Activated T-cell treated with anti-CD3 and anti-CD28 coated beads, Interleukin-2, amount 50 U/mL, for 24 hours (primary cell): ENCODE results near the gene CTNNA3.

Experiments used
- DNase-seq: peaks from one replicate; pipeline ENCODE4 v3.0.0-alpha.2; 2020
- H3K27ac Mint-ChIP-seq: 2 replicates; pipeline ENCODE4 v1.8.0; 2020; ENCODE audit warnings: mild to moderate bottlenecking, mixed read lengths
- H3K27me3 Mint-ChIP-seq: 2 replicates; pipeline ENCODE4 v1.8.0; 2020; ENCODE audit warnings: mixed read lengths
- H3K36me3 Mint-ChIP-seq: 2 replicates; pipeline ENCODE4 v1.8.0; 2020; ENCODE audit warnings: low read depth, mixed read lengths
- H3K4me1 Mint-ChIP-seq: 2 replicates; pipeline ENCODE4 v1.8.0; 2020; ENCODE audit warnings: low read depth, mixed read lengths
- H3K4me3 Mint-ChIP-seq: 2 replicates; pipeline ENCODE4 v1.8.0; 2020; ENCODE audit warnings: mild to moderate bottlenecking, moderate library complexity, mixed read lengths
- H3K9me3 Mint-ChIP-seq: 2 replicates; pipeline ENCODE4 v1.8.0; 2020; ENCODE audit warnings: mixed read lengths

CTNNA3 gene

GRCh38 chr10:66777665-66778064 is 918.3 kb downstream of the CTNNA3 start:
- Mint-ChIP-seq H3K36me3 (no peaks in the 10 kb centered on the region), H3K27ac (no peak overlapping the region), H3K4me1 (no peaks in the 10 kb centered on the region), H3K4me3 (no peak overlapping the region), H3K27me3 (no peaks in the 10 kb centered on the region), H3K9me3 (no peaks in the 10 kb centered on the region)
- DNase-seq, result no peak

DNA sequence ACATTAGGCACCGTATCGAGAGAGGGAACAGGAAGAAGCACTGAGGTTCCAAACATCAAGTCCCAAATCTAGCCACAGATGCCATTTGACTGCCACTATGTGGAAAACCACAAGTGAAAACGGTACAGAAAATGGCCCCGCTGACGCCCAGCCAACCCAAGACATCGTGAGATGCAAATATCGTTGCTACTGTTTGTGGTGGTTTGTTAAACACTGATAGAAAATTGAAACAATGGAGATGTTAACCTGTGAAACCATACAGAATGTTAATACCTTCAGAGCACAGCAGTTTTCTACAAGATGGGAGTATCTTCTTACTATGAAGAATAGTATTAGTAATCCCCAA is 922.5 kb downstream of the CTNNA3 start:
- no peak overlapping the region for H3K27ac Mint-ChIP-seq
- no peak for DNase-seq

DNA sequence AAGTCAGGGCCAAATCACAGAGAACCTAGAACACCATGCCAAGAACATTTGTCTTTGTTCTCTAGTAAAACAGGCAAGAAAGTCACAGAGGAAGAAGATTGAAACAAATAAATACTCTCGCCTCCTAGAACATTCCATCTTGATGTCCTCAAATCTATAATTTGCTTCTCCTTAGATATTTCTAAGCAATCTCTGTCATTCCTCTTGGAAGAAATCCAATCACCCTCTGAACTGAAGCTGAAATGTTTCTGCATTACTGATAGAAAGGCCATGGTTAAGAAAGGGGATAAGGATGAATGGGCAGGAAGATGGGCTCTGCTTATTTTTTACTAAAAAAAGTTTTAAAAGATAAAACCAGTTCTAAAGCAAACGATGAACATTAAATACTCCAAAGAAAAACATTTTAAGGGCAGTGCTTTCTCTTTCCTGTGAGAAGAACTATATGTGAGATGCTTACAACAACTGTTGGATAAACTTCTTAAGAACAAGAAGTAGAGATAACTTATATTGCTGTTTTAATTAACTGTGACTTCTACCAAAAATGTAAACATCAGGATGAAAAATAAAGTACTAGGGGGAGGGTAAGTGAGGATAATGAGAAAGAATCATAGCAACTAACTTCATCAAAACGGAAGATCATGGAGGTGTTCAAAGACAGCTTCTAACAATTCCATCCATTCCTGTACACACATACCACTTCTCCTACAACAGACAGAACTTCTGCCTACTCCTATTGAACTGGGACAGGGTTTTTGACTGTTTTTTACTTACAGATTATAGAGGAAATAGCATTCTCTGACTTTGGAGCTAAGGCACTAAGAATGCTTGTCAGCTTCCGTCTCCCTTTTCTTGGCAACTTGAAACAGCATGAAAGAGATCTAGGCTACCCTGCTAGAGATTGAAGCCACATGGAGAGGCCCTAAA is 923.2 kb downstream of the CTNNA3 start:
- DNase-seq, result no peak
- Mint-ChIP-seq H3K4me3 (no peak overlapping the region), H3K4me1 (no peaks in the 10 kb centered on the region), H3K27me3 (no peaks in the 10 kb centered on the region), H3K36me3 (no peaks in the 10 kb centered on the region), H3K9me3 (peaks cover 3% of the 10 kb centered on the region), H3K27ac (no peak overlapping the region)

More for the DNA sequence above, 922.5 kb downstream of the CTNNA3 start:
- Mint-ChIP-seq H3K36me3 (no peaks in the 10 kb centered on the region), H3K4me3 (no peak overlapping the region), H3K27me3 (no peaks in the 10 kb centered on the region), H3K9me3 (peaks cover 3% of the 10 kb centered on the region), H3K4me1 (no peaks in the 10 kb centered on the region)

GRCh38 chr10:66767707-66768106 is 928.3 kb downstream of the CTNNA3 start:
- no peak overlapping the region for H3K4me3 Mint-ChIP-seq
- H3K4me1 Mint-ChIP-seq, result no peaks in the 10 kb centered on the region
- H3K27me3 Mint-ChIP-seq, result no peaks in the 10 kb centered on the region
- peaks cover 3% of the 10 kb centered on the region for H3K9me3 Mint-ChIP-seq
- no peaks in the 10 kb centered on the region for H3K36me3 Mint-ChIP-seq
- DNase-seq, result no peak
- H3K27ac Mint-ChIP-seq, result no peak overlapping the region

GRCh38 chr10:66762218-66762729 is 933.7 kb downstream of the CTNNA3 start:
- Mint-ChIP-seq H3K4me3 (no peak overlapping the region), H3K4me1 (no peaks in the 10 kb centered on the region), H3K9me3 (no peaks in the 10 kb centered on the region), H3K27me3 (no peaks in the 10 kb centered on the region), H3K36me3 (no peaks in the 10 kb centered on the region), H3K27ac (no peak overlapping the region)
- no peak for DNase-seq

- H3K36me3 Mint-ChIP-seq, result no peaks in the 10 kb centered on the region
- H3K9me3 Mint-ChIP-seq, result no peaks in the 10 kb centered on the region
Measured at GRCh38 chr10:66760941-66761340, 935.1 kb downstream of the CTNNA3 start.

GRCh38 chr10:66755474-66755873 is 940.5 kb downstream of the CTNNA3 start:
- no peak overlapping the region for H3K27ac Mint-ChIP-seq
- no peaks in the 10 kb centered on the region for H3K36me3 Mint-ChIP-seq
- no peak overlapping the region for H3K4me3 Mint-ChIP-seq
- no peaks in the 10 kb centered on the region for H3K27me3 Mint-ChIP-seq
- H3K4me1 Mint-ChIP-seq, result no peaks in the 10 kb centered on the region
- no peak for DNase-seq
- no peaks in the 10 kb centered on the region for H3K9me3 Mint-ChIP-seq

More at GRCh38 chr10:66760941-66761340, 935.1 kb downstream of the CTNNA3 start:
- H3K27ac Mint-ChIP-seq, result no peak overlapping the region
- no peaks in the 10 kb centered on the region for H3K4me1 Mint-ChIP-seq
- no peak overlapping the region for H3K4me3 Mint-ChIP-seq
- DNase-seq, result no peak
- no peaks in the 10 kb centered on the region for H3K27me3 Mint-ChIP-seq

- no peak for DNase-seq
- Mint-ChIP-seq H3K36me3 (no peaks in the 10 kb centered on the region), H3K9me3 (peaks cover 4% of the 10 kb centered on the region), H3K27ac (no peak overlapping the region), H3K4me3 (no peak overlapping the region), H3K27me3 (no peaks in the 10 kb centered on the region), H3K4me1 (no peaks in the 10 kb centered on the region)
Measured at GRCh38 chr10:66752714-66753113, 943.3 kb downstream of the CTNNA3 start.

DNA sequence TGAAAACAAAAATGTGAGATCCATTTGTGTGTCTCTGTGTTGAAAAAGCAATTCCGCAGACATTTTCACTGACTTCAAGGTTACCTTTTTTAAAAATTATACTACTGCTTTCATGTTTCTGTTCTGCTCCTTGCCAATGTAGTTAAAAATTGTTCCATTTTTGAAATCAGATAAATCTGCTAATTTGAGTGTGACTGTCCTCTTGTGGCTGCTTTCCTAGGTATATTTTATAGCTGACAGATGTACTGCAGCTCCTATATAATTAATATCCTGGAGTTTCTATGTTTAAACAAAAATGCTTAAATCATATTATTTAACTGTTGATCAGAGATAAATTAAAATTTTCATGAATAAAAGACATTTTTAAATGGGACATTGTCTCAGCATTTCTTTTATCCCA is 947.8 kb downstream of the CTNNA3 start:
- no peaks in the 10 kb centered on the region for H3K27me3 Mint-ChIP-seq
- no peak for DNase-seq
- no peak overlapping the region for H3K27ac Mint-ChIP-seq
- H3K9me3 Mint-ChIP-seq, result peaks cover 6% of the 10 kb centered on the region
- no peak overlapping the region for H3K4me3 Mint-ChIP-seq
- no peaks in the 10 kb centered on the region for H3K36me3 Mint-ChIP-seq
- no peaks in the 10 kb centered on the region for H3K4me1 Mint-ChIP-seq

- H3K36me3 Mint-ChIP-seq, result no peaks in the 10 kb centered on the region
- H3K27ac Mint-ChIP-seq, result no peak overlapping the region
- no peaks in the 10 kb centered on the region for H3K4me1 Mint-ChIP-seq
- peaks cover 11% of the 10 kb centered on the region for H3K9me3 Mint-ChIP-seq
- H3K4me3 Mint-ChIP-seq, result no peak overlapping the region
- DNase-seq, result no peak
- no peaks in the 10 kb centered on the region for H3K27me3 Mint-ChIP-seq
Measured at GRCh38 chr10:66747451-66747850, 948.5 kb downstream of the CTNNA3 start.

DNA sequence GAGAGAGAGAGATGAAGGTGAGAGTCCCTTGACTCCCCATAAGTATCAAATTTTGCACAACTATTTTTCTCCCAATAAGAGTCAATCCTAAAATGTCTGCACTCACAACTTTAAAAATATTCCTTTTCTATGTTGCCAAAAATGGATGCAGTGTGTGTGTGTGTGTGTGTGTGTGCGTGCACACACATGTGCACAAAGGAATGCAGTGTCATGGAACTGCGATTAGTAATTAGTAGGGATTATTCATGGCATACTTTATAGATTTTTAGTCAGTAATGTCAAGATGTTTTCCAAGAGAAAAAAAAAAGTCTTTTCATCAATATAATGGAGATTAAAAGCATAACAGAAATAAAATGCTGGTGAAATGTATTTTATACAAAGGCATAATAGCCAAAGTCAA is 949.3 kb downstream of the CTNNA3 start:
- DNase-seq, result no peak
- Mint-ChIP-seq H3K27me3 (no peaks in the 10 kb centered on the region), H3K4me1 (no peaks in the 10 kb centered on the region), H3K9me3 (peaks cover 14% of the 10 kb centered on the region), H3K36me3 (no peaks in the 10 kb centered on the region), H3K4me3 (no peak overlapping the region), H3K27ac (no peak overlapping the region)

DNA sequence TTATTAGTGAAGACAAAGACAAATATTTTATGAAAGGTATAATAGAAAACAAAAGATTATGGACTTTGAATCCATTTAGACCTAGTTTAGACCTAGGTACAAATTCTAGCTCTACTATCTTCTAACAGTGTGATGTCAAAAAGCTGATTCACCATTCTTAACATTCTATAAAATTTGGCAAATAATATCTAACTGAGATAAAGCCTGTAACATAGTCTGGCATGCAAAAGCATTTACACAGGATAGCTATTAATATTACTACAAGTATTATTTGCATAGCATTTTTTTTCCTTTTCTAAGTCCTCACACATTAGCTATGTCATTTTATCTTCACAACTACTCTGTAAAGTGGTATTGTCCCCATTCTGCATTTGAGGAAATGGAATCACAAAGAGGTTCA is 949.7 kb downstream of the CTNNA3 start:
- H3K27ac Mint-ChIP-seq, result no peak overlapping the region
- H3K9me3 Mint-ChIP-seq, result peaks cover 14% of the 10 kb centered on the region
- no peak for DNase-seq
- no peaks in the 10 kb centered on the region for H3K36me3 Mint-ChIP-seq
- no peaks in the 10 kb centered on the region for H3K4me1 Mint-ChIP-seq
- H3K4me3 Mint-ChIP-seq, result no peak overlapping the region
- H3K27me3 Mint-ChIP-seq, result no peaks in the 10 kb centered on the region

DNA sequence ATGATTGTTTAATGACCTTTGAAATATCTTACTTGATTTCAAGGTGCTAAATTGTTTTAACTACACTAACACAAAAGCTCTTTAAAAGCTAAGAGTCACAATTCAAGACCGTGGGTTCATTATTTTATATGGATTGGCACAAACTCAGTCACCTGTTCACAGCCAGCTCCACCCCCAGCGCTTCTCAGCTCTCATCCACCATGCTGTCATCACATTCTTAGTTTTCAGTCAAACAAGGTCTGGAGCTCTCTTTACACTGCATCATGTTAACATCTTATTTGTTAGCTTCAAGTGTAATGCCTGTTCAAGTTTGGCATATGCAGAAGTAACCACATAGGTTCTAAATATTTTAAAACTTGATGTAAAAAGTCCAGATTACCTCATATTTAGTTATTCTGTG is 951.1 kb downstream of the CTNNA3 start:
- Mint-ChIP-seq H3K36me3 (no peaks in the 10 kb centered on the region), H3K27ac (no peak overlapping the region), H3K27me3 (no peaks in the 10 kb centered on the region), H3K4me3 (no peak overlapping the region), H3K9me3 (peaks cover 14% of the 10 kb centered on the region), H3K4me1 (no peaks in the 10 kb centered on the region)
- no peak for DNase-seq

- Mint-ChIP-seq H3K36me3 (no peaks in the 10 kb centered on the region), H3K9me3 (peaks cover 3% of the 10 kb centered on the region), H3K4me1 (no peaks in the 10 kb centered on the region), H3K27me3 (no peaks in the 10 kb centered on the region), H3K4me3 (no peak overlapping the region), H3K27ac (no peak overlapping the region)
- DNase-seq, result no peak
Measured at GRCh38 chr10:66737241-66737640, 958.8 kb downstream of the CTNNA3 start.

DNA sequence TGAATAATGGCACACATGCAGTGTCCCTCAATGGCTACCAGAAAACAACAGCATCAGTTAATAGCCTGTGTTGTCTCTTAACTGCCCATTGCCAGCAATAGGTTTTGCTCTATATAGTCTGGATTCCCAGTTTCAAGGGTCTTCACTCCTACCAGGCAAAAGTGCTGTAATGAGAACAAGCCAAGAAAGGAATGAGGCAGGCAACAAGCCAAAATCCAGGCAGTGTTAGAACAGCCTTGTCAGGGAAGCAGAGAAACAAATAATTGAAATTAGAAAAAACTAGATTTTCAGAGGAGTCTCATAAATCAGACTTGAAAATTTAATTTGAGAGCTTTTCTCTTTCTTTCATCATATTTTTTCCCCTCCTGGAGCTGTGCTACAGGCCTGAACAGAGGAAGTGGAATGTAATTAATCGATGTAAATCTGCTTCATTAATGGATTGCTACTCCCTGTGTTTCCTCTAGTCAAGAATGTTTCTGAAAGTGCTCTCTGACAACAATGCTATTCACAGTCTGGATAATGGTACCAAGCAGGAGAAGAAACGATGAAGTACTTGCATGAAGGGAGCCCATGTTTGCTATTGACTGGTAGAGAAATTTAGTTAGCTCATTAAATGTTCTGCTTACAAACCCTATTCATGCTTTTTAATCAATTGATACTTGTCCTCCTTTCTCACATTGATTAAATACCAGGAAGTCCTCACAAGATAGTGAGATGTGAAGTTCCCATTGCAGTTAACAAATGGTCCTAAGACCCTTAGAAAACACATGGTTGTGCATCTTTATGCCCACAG is 972.2 kb downstream of the CTNNA3 start:
- Mint-ChIP-seq H3K27ac (no peak overlapping the region), H3K4me3 (no peak overlapping the region), H3K27me3 (no peaks in the 10 kb centered on the region), H3K9me3 (peaks cover under 1% of the 10 kb centered on the region), H3K4me1 (no peaks in the 10 kb centered on the region), H3K36me3 (no peaks in the 10 kb centered on the region)
- no peak for DNase-seq
